Measurements from ENCODE around the gene ANKRD18B. TPM values are rescaled to one million over a fixed set of nuclear protein-coding genes. Genes with fewer than 3 reads are reported as not detected.
A peak's percentile ranks its signal among the peaks of the same experiment; 100 is the strongest.
"Not testable (repeated sequence)": the region's sequence is repeated elsewhere in the genome, so short reads cannot be mapped to it uniquely, and the experiment has no call there.

Gene ANKRD18B
- 0.86 TPM for polyA plus RNA-seq (ENCODE audit: insufficient read length)
- long read RNA-seq, donor 1: 0 reads
- long read RNA-seq, donor 2: 0 reads
- long read RNA-seq, donor 3: 0 reads
- long read RNA-seq, donor 4: 0 reads
- long read RNA-seq, donor 5, partial matches to known transcripts: 0 of 1 reads
- long read RNA-seq, donor 5, other reads (novel, unspliced or antisense): 0 of 1 reads
- long read RNA-seq, donor 6: 0 reads
- long read RNA-seq, donor 7: 0 reads
- long read RNA-seq, donor 8: 0 reads

DNA sequence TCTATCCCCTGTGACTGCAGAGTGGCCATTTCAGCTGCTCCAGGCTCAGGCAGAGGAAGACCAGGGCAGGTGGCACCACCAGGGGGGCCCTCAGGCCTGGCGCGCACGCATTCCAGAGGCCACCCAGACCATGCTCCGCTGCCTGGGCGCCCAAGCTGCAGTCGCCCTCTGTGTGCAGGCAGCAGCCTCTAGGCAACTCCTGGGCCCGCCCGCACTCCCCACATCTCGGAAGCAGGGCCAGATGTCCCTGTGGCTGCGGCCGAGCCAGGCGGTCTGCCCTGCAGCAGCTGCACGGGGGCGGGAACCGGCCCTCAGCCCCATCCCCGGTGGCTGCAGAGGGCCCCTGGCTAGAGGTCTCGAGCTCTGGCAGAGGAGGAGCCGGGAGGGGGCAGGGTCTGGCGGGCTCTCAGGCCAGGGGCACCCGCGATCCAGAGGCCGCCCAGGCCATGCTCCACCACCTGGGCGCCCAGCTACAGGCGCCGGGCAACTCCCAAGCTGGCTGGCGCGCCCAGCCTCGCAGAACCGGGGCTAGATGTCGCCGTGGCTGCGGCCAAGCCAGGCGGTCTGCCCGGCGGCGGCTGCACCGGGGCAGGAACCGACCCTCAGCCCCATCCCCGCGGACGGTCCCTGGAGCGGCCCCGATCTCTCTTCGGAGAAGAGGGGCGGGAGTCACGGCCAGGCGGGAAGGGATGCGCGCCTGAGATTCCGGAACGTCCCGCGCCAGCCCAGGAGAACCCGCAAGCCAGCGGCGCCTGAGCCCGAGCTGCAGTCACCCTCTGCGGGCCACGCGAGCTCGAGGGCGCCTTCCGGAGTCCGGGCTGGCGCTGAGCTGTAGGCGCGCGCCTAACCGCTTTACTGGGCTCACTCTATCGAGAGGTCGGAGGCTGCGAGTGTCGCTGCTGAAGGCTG lies at the start of gene ANKRD18B:
Gene ANKRD18B, plus strand, starts transcription at position 855 of the 909 bp plus-strand sequence. CDS start 239 bp downstream, outside the sequence.
- not testable (repeated sequence) for DNase-seq

DNA sequence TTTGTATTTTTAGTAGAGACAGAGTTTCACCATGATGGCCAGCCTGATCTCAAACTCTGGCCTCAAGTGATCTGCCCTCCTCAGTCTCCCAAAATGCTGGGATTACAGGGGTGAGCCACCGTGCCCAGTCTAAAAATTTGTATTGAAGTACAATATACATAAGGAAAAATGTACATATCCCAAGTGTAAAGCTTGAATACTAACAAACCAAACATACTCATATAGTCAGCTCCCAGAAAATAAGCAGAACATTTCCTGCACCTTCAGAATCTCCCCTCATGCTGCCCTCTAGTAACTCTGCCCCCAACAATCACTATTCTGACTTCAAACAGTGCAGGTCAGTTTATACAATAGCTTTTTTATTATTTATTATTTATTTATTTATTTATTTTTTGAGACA lies 48.7 kb upstream of the ANKRD18B start:
- no peak for DNase-seq

DNA sequence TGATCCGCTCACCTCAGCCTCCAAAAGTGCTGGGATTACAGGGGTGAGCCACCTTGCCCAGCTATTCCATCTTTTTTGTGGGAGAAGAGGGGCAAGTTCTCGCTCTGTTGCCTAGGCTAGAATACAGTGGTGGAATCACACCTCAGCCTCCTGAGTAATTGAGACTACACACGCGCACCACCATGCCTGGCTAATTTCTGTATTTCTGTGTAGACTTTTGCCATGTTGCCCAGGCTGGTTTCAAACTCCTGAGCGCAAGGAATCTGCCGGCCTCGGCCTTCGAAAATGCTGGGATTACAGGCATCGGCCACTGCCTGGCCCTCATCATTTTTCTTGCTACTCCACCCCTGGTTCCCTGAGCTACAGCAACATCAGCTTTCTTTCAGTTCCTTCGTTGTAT lies 47.5 kb upstream of the ANKRD18B start:
- no peak for DNase-seq

DNA sequence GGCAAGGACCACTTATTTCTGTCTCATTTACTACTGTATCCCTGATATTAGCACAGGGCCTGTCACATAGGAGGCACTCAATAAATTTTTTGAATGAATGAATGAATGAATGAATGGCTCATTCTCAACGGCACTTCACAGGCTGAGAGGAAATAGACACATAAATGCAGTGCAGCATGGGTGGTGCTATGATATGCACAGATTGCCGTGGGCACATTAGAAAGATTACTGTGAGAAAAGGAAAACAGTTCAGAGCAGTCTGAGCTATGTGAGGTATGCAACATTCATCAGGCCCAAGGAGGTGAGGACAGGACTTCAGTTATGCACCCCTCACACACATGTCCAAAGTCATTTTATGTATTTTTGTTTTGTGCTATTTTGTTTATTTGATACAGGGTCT lies 43.9 kb upstream of the ANKRD18B start:
- DNase-seq: no peak

DNA sequence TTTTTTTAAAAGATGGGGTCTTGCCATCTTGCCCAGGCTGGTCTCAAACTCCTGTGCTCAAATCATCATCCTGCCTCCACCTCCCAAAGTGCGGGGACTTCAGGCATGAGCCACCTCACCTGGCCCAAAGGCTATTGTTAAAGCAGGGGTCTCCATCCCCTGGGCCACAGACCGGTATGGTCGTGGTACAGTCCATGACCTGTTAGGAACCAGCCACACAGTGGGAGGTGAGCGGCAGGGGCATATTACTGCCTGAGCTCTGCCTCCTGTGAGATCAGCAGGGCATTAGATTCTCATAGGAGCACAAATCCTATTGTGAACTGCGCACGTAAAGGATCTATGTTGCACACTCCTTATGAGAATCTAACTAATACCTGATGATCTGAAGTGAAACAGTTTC lies 43.1 kb upstream of the ANKRD18B start:
- no peak for DNase-seq

DNA sequence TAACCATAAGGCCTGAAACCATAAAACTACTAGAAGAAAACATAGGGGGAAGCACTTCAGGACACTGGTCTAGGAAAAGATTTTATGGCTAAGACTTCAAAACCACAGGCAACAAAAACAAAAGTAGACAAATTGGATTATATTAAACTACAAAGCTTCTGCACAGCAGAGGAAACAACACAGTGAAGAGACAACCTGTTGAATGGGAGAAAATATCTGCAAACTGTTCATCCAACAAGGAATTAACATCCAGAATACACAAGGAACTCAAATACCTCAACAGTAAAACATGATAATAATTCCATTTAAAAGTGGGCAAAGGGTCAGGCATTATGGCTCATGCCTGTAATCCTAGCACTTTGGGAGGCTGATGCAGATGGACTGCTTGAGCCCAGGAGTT lies 38.7 kb upstream of the ANKRD18B start:
- DNase-seq: not testable (repeated sequence)

DNA sequence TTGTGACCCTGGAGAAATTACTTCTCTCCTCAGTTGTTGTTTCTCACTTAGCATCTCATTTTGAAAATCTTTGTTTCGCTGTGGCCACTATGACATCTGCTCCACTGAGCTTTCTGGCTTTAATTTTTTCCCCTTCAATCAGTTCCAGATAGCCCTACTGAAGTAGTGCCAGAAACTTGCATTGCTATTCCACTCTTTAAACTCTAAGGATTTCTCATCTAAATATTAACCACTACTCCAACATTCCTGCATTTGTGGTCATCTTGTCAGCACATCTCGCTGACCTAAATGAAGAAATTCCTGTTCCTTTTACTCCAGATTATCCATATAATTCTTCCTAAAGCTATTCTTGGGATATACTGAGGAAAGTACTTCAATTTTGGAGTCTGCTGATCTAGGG lies 35.0 kb upstream of the ANKRD18B start:
- no peak for DNase-seq

DNA sequence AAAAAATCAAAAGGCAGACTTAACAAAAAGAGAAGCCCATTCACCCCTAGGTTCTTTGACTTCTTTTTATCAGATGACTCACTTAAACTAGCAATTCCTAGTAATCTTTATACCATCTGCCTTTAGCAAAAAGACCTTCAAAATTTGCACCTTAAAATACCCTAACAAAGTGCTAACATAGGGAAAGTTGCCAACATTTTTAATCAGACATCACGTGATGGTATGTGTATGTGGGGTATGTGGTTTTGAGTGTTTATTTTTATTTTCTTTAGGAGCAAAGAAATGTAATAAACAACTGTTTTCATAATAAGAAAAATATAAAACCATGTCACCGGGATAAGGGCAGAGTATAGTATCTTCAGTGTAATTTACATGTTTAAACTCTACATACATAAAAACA lies 30.2 kb upstream of the ANKRD18B start:
- not testable (repeated sequence) for DNase-seq

DNA sequence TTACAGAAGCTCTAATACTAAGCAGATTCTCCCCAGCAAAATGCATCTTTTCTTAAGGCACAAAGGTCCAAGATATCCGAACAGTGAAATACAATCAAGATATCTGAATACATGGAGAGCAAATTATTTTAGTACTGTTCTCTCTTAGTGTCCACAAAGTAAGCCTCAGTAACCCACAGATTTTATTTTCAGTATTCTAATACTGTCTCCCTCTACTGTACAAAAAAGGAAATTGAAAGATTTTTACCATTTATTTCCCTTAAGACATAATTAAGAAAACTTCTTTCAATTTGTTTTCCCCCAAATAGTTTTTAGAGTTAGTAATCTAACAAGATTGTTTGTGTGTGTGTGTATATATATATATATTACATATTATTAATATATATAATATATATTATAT lies 25.7 kb upstream of the ANKRD18B start:
- no peak for DNase-seq

DNA sequence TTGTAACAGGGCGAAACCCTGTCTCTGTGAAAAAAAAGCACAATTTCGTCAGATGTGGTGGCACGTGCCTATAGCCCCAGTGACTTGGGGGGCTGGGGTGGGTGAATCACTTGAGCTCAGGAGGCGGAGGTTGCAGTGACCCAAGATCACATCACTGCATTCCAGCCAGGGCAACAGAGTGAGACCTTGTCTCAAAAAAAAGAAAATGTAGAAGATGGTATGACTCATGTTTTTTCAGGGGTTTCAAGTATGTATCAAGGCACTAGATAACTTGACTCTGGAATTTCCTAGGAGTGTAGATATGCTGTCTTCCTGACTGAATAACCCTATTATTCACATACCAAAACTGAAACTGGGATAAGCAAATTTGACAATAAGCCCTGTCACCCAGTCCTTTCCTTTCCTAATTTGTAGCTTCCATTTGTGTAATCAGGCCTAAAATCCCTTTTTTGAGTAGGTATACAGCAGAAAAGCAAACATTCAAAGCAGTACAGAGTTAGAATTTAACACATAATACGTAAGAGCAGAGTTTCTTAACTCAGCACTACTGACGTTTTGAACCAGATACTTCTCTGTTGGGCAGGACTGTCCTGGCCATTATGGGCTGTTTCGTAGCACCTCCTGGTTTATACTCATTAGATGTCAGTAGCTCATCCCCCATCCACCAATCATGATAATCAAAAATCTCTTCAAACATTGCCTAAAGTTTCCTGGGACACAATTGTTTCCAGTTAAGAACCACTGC lies 17.3 kb upstream of the ANKRD18B start:
- DNase-seq: no peak

DNA sequence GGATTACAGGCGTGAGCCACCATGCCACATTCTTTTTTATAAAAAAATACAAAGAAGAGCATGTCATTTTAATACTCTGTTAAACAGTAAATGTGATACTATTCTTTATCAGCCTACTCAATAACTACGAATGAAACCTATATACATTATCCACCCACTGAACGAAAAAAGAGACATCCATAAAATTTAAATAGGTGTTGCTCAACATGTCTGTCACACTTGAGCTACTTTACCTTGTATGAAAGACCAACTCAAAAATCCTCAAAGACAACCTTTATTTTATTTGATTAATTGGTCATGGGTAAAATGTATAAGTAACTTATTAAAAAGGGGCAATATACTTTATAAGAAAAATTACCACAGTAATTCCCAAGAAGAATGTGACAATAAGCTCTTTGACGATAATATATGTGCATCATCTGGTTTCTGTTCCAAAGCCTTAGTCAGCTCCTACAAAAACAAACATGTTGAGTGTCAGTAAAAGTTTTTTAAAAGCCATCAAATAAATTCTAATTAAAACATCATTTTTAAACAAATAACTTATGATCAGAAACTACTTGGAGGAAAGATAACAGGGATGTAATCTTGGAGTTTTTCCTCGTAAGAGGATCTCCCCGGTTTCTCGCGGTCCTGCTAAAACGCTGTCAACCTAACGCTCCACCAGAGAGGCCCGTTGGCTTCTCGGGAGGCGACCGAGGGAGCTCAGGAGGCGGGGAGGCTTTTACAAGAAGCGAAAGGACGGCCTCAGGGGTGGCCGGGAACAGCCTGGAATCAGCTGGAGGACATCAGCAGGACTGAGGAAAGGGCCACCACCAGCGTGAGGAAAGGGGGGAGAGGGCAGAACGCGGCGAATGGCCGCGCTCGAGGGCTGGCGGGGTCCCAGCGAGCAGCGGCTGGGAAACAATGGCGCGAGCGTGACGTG lies 13.5 kb upstream of the ANKRD18B start:
- DNase-seq: peak; percentile 68

DNA sequence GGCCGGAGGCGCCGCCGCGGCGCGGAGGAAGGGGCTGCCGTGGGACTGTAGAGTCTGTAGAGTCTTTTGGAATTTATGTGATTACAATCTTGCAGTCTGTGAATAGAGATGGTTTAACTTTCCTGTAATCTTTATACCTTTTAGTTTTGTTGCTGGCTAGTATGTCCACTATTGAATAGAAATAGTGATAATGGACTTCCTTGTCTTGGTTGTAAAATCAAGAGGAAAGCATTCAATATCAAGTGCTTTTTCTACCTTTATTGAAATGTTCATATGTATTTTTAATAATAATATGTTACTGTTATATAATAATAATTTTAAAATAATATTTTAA lies 12.9 kb upstream of the ANKRD18B start:
- DNase-seq: not testable (repeated sequence)

DNA sequence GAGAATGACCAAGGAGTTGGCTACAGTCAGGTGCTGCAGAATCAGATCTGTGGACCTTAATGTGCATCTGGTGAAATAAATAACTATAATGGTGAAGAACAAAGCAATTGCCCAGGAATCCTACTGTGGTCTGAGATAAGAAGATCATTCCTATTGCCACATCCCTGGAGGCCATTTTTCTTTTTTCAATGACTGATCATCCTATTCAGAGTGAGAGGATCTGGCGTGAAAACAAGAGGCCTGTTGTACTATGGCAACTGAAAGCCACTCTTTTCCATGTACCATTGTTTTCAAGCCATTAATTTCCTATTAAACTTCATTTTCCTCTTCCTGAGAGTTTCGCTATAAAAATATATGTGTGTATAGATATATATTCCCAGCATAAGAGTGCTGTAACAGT lies 11.5 kb upstream of the ANKRD18B start:
- DNase-seq: not testable (repeated sequence)

DNA sequence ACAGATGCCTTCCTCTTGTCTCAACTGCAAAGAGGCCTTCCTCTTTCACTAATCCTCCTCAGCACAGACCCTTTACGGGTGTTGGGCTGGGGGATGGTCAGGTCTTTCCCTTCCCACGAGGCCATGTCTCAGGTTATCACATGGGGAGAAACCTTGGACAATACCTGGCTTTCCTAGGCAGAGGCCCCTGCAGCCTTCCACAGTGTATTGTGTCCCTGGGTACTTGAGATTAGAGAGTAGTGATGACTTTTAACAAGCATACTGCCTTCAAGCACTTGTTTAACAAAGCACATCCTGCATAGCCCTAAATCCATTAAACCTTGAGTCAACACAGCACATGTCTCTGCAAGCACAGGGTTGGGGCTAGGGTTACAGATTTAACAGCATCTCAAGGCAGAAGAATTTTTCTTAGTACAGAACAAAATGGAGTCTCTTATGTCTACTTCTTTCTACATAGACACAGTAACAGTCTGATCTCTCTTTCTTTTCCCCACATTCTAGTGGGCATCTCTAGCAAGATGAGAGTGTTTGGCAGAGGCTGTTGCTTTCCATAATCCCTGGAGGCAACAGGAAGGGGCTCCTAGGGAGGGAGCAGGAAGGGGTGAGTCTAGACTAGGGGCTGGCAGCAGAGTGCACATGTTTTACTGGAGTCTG lies 8.6 kb upstream of the ANKRD18B start:
- DNase-seq: not testable (repeated sequence)

DNA sequence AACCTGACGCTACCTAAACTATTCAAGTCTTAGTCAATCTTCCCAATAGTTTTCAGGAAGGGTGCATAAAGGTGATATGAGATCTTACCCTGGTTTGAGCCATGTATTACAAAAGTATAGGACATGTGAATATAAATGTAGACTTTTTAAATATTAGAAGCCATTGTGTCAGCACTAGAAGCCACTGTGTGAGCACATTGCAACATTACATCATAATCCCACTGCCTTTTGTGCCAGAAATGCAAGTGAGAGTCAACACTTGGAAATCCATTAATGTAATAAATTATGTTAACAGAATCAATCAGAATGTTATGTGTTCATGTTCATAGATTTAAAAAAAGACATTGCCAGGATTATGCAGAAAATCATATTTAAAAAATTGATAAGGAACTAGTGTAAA lies 7.7 kb upstream of the ANKRD18B start:
- DNase-seq: not testable (repeated sequence)

DNA sequence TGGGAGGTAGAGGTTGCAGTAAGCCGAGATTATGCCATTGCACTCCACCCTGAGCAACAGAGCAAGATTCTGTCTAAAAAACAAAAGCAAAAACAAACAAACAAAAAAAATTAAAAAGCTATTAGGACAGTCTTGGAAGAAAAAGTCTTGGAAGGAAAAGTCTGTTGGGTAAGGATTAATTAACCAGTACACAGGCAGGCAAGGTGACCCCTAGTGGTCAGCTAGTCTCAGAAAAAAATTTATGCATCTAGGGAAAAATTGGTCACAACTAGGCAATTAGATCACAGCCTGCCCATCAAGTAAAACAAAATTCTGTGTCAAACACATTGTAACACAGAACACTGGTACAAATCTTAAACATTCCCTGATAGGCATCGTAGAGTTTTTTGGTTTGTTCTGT lies 6.7 kb upstream of the ANKRD18B start:
- DNase-seq: no peak

DNA sequence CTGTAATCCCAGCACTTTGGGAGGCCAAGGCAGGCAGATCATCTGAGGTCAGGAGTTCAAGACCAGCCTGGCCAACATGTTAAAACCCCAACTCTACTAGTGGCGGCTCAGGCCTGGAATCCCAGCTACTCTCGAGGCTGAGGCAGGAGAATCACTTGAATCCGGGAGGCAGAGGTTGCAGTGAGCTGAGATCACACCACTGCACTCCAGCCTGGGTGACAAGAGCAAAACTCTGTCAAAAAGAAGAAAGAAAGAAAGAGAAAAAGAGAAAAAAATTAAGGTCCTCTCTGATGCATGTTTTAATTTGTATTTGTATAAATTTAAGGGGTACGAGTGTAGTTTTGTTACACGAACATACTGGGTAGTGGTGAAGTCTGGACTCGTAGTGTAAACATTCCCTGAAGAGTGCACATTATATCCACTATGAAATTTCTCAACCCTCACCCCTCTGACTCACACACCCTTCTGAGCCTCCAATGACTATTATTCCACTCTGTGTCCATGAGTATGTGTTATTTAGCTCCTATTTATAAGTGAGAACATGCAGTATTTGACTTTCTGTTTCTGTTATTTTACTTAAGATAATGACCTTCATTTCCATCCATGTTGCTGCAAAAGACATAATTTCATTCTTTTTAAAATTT lies 6.0 kb upstream of the ANKRD18B start:
- not testable (repeated sequence) for DNase-seq

DNA sequence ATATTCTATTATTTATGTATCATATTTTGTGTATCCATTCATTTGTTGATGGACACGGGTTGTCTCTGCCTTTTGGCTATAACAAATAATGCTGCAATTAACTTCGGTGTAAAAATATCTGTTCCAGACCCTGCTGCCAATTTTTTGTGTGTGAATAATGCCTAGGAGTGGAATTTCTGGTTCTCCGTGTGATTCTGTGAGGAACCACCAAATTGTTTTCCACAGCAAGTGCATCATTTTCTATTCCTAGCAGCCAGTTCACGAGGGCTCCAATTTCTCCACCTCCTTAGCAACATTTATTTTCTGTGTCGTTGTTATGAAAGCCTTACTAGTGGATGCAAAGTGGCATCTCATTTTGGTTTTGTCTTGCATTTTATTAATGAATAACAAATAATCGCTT lies 2.2 kb upstream of the ANKRD18B start:
- DNase-seq: not testable (repeated sequence)

DNA sequence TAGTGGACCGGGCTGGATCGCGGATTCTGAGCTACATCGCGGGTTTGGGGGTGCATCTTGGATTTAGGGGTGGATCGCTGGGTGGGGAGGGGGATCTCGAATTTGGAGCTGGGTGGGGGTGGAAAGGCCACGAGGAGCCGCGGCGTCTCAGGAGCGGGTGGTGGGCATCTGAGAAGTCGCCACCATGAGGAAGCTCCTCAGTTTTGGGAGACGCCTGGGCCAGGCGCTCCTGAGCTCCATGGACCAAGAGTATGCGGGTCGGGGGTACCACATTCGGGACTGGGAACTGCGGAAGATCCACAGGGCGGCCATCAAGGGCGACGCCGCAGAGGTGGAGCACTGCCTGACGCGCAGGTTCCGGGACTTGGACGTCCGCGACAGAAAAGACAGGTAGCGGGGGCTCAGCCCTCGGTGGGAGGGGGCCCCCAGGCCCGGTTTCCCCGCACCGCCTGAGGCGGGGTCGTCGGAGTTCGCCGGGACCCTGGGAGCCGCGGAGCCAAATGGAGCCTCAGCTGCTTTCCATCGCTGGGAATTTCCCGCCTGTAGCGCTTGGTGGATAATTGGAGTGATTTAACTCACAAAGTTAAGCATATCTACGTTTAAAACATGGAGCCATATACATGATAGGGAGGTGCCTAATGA lies 376 bp downstream of the ANKRD18B start:
- no peak for DNase-seq

DNA sequence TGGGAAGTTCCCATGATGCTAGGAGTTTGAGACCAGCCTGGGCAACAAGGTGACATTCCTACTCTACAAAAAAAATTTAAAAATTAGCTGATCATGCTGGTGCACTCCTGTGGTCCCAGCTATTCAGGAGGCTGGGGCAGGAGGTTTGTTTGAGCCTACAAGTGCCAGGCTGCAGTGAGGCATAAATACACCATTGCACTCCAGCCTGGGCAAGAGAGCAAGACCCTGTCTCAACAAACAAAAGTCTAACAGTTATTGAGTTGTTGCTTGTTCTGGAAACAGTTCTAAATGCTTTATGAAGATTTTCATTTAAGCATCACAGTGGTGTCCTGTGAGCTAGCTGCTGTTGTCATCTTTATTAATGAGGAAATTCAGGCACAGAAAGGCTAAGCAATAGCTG lies 4.0 kb downstream of the ANKRD18B start:
- DNase-seq: not testable (repeated sequence)
